Smooth muscle cell (in vitro differentiated cells): ENCODE measurements around the gene FBRS. TPM values are rescaled to one million over a fixed set of nuclear protein-coding genes. Genes with fewer than 3 reads are reported as not detected.

Source experiments
- DNase-seq: peaks from one replicate; lab custom pipeline; 2025; ENCODE audit not compliant: unreplicated experiment; lab: John Stamatoyannopoulos, UW
- H2AFZ ChIP-seq: fragments of 200-600 bp; sonication (generic); 2 replicates; pipeline ENCODE4 v1.6.0; 2016; ENCODE audit warnings: antibody characterized with exemption, low read depth, mild to moderate bottlenecking
- H3F3A ChIP-seq: fragments of 200-600 bp; sonication (generic); 2 replicates; pipeline ENCODE4 v1.6.0; 2017; ENCODE audit warnings: antibody characterized with exemption, low read depth
- H3K27ac ChIP-seq: fragments of 200-600 bp; sonication (generic); 2 replicates; pipeline ENCODE4 v1.5.1; 2016; ENCODE audit warnings: low read depth, mild to moderate bottlenecking
- H3K27me3 ChIP-seq: fragments of 200-600 bp; sonication (generic); 2 replicates; pipeline ENCODE4 v1.6.1; 2016; ENCODE audit warnings: low read depth, mild to moderate bottlenecking
- H3K36me3 ChIP-seq: fragments of 200-600 bp; sonication (generic); 2 replicates; pipeline ENCODE4 v1.5.1; 2016; ENCODE audit warnings: low read depth
- H3K4me1 ChIP-seq: fragments of 200-600 bp; sonication (generic); 2 replicates; pipeline ENCODE4 v1.5.1; 2016; ENCODE audit warnings: low read depth
- H3K4me2 ChIP-seq: fragments of 200-600 bp; sonication (generic); 2 replicates; pipeline ENCODE4 v1.6.0; 2016; ENCODE audit warnings: mild to moderate bottlenecking
- H3K4me3 ChIP-seq: fragments of 200-600 bp; sonication (generic); 2 replicates; pipeline ENCODE4 v1.5.1; 2016; ENCODE audit warnings: mild to moderate bottlenecking
- H3K79me2 ChIP-seq: fragments of 200-600 bp; sonication (generic); 2 replicates; pipeline ENCODE4 v1.6.0; 2016; ENCODE audit warnings: low read depth, mild to moderate bottlenecking
- H3K9ac ChIP-seq: fragments of 200-600 bp; sonication (generic); 2 replicates; pipeline ENCODE4 v1.6.0; 2016; ENCODE audit warnings: low read depth
- H3K9me3 ChIP-seq: fragments of 200-600 bp; sonication (generic); replicated peaks from 2 replicates; pipeline ENCODE4 v1.5.1; 2016; ENCODE audit warnings: low read depth
- H4K20me1 ChIP-seq: fragments of 200-600 bp; sonication (generic); 2 replicates; pipeline ENCODE4 v1.6.0; 2016; ENCODE audit warnings: low read depth
- CTCF ChIP-seq: fragments of 200-600 bp; sonication (generic); IDR thresholded peaks from 2 replicates; pipeline ENCODE4 v1.5.1; 2017; ENCODE audit warnings: borderline replicate concordance, mild to moderate bottlenecking, antibody characterized with exemption; ENCODE audit not compliant: insufficient read depth, poor library complexity, severe bottlenecking
- WGBS: methylation state at CpG from one replicate; pipeline ENCODE4 v1.1.7; 2016; ENCODE audit warnings: low lambda C conversion rate; 5-methylcytosine and 5-hydroxymethylcytosine counted together
- polyA plus RNA-seq: library from polyadenylated mRNA; unstranded; fragments of >200 nt; fragmentation: Nextera tagmentation; extraction: Ambion mirVana; gene quantifications from 2 replicates; pipeline ENCODE4 v1.2.1, GENCODE V29; 2016
- small RNA-seq: library from RNA; depleted of rRNA; stranded (forward); fragments of <200 nt; gene quantifications from one replicate; pipeline ENCODE3, GENCODE V24; 2014
- total RNA-seq: library from RNA; depleted of rRNA; stranded (reverse); fragments of >200 nt; gene quantifications from 2 replicates; pipeline ENCODE4 v1.2.3, GENCODE V29; 2014

Gene FBRS
- total and polyA plus RNA-seq, 2 experiments from 2014 or later, result 18.3 to 21.9 TPM

- Histone ChIP-seq H3K9me3 (no peaks in the 10 kb centered on the region), H3K79me2 (peaks cover 13% of the 10 kb centered on the region), H3K4me3 (no peak overlapping the region), H3K4me2 (peak overlapping the region; percentile 57), H3K4me1 (peaks cover 4% of the 10 kb centered on the region), H3F3A (peaks cover 30% of the 10 kb centered on the region), H4K20me1 (peaks cover 51% of the 10 kb centered on the region), H2AFZ (no peak overlapping the region), H3K36me3 (peaks cover 9% of the 10 kb centered on the region), H3K27ac (peak overlapping the region; percentile 99), H3K9ac (peak overlapping the region; percentile 92), H3K27me3 (no peaks in the 10 kb centered on the region)
- no peak for TF ChIP-seq CTCF
- no peak for DNase-seq
- 33% methylated on average over 17 of the region's 17 CpGs for WGBS
Observed at GRCh38 chr16:30715750-30716445, 57.7 kb downstream of the FBRS start.

DNA sequence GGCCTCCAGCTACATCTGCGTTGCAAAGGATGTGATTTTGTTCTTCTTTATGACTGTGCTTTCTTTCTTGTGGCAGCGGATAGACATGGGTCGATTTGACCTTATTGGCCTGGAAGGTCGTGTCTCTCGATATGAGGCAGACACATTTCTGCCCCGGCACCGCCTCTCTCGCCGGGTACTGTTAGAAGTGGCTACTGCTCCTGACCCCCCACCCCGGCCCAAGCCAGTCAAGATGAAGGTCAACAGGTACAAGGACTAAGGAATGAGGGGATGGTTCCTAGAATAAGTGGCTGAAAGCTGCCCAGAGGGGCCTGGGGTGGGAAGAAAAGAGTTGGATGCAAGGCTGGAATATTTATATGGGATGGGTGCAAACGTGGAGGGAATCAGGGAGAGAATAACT lies 61.9 kb downstream of the FBRS start:
- no peak for TF ChIP-seq CTCF
- WGBS, result 95% methylated on average over 11 of the region's 11 CpGs
- Histone ChIP-seq H2AFZ (no peak overlapping the region), H3K36me3 (peaks cover 18% of the 10 kb centered on the region), H3K4me2 (no peak overlapping the region), H3F3A (peaks cover 11% of the 10 kb centered on the region), H3K9me3 (no peaks in the 10 kb centered on the region), H3K9ac (no peak overlapping the region), H3K79me2 (peaks cover 24% of the 10 kb centered on the region), H3K27ac (no peak overlapping the region), H3K4me1 (peaks cover 4% of the 10 kb centered on the region), H3K27me3 (no peaks in the 10 kb centered on the region), H3K4me3 (no peak overlapping the region), H4K20me1 (peaks cover 57% of the 10 kb centered on the region)
- DNase-seq, result no peak

Small RNA genes within 50 kb of the gene (small RNA-seq; reads per million reads assigned to genes)
- gene AC093249.1 (not detected), gene RNU6-1043P (not detected), gene RNU6-416P (not detected), gene SNORA30 (9.3 reads per million, percentile 77 among the genes with 10 or more reads in this experiment)

Other genes starting within 250 kb of the FBRS start
- 18.4 and 18.6 TPM in 2 replicates for gene DCTPP1, start 228.4 kb upstream of the FBRS start, total RNA-seq
- gene DCTPP1, start 228.4 kb upstream of the FBRS start, polyA plus RNA-seq, result 34.8 and 37.8 TPM in 2 replicates
- 9.2 and 12.1 TPM in 2 replicates for gene SEPHS2, start 212.6 kb upstream of the FBRS start, total RNA-seq
- 26.4 and 30.5 TPM in 2 replicates for gene SEPHS2, start 212.6 kb upstream of the FBRS start, polyA plus RNA-seq
- gene ITGAL, start 185.7 kb upstream of the FBRS start, total RNA-seq, result not detected in 2 replicates
- gene ITGAL, start 185.7 kb upstream of the FBRS start, polyA plus RNA-seq, result not detected in 2 replicates
- gene ZNF768, start 131.9 kb upstream of the FBRS start, total RNA-seq, result 17.8 and 18.6 TPM in 2 replicates
- 15.4 and 17.5 TPM in 2 replicates for gene ZNF768, start 131.9 kb upstream of the FBRS start, polyA plus RNA-seq
- gene ZNF747, start 123.6 kb upstream of the FBRS start, total RNA-seq, result 5.6 and 6.3 TPM in 2 replicates
- 5.7 and 6.9 TPM in 2 replicates for gene ZNF747, start 123.6 kb upstream of the FBRS start, polyA plus RNA-seq
- 1.6 and 5.0 TPM in 2 replicates for gene ZNF764, start 100.1 kb upstream of the FBRS start, total RNA-seq
- 4.0 and 6.5 TPM in 2 replicates for gene ZNF764, start 100.1 kb upstream of the FBRS start, polyA plus RNA-seq
- 6.2 and 6.9 TPM in 2 replicates for gene ZNF688, start 86.7 kb upstream of the FBRS start, total RNA-seq
- 16.4 and 16.8 TPM in 2 replicates for gene ZNF688, start 86.7 kb upstream of the FBRS start, polyA plus RNA-seq
- 8.1 and 12.9 TPM in 2 replicates for gene ZNF785, start 72.7 kb upstream of the FBRS start, total RNA-seq
- 3.8 and 6.8 TPM in 2 replicates for gene ZNF785, start 72.7 kb upstream of the FBRS start, polyA plus RNA-seq
- 9.9 and 10.0 TPM in 2 replicates for gene ZNF689, start 48.0 kb upstream of the FBRS start, total RNA-seq
- gene ZNF689, start 48.0 kb upstream of the FBRS start, polyA plus RNA-seq, result 8.2 and 10.6 TPM in 2 replicates
- gene PRR14, start 7.5 kb upstream of the FBRS start, total RNA-seq, result 7.4 and 22.0 TPM in 2 replicates
- gene PRR14, start 7.5 kb upstream of the FBRS start, polyA plus RNA-seq, result 16.7 and 26.1 TPM in 2 replicates
- gene SRCAP, start 40.7 kb downstream of the FBRS start, total RNA-seq, result 9.0 and 16.2 TPM in 2 replicates
- gene SRCAP, start 40.7 kb downstream of the FBRS start, polyA plus RNA-seq, result 14.5 and 24.9 TPM in 2 replicates
- 24.9 and 35.9 TPM in 2 replicates for gene PHKG2, start 90.0 kb downstream of the FBRS start, total RNA-seq
- gene PHKG2, start 90.0 kb downstream of the FBRS start, polyA plus RNA-seq, result 39.1 and 40.1 TPM in 2 replicates
- 2.2 and 5.2 TPM in 2 replicates for gene CFAP119, start 103.6 kb downstream of the FBRS start, total RNA-seq
- gene CFAP119, start 103.6 kb downstream of the FBRS start, polyA plus RNA-seq, result 3.0 and 3.5 TPM in 2 replicates
- gene RNF40, start 103.9 kb downstream of the FBRS start, total RNA-seq, result 66.1 and 73.0 TPM in 2 replicates
- gene RNF40, start 103.9 kb downstream of the FBRS start, polyA plus RNA-seq, result 92.5 and 107 TPM in 2 replicates
- gene ZNF629, start 128.8 kb downstream of the FBRS start, total RNA-seq, result 11.2 and 11.6 TPM in 2 replicates
- gene ZNF629, start 128.8 kb downstream of the FBRS start, polyA plus RNA-seq, result 13.0 and 13.4 TPM in 2 replicates
- gene BCL7C, start 235.6 kb downstream of the FBRS start, total RNA-seq, result 27.8 and 34.2 TPM in 2 replicates
- gene BCL7C, start 235.6 kb downstream of the FBRS start, polyA plus RNA-seq, result 68.1 and 76.1 TPM in 2 replicates
- 0.76 and 1.7 TPM in 2 replicates for gene CTF1, start 238.2 kb downstream of the FBRS start, total RNA-seq
- gene CTF1, start 238.2 kb downstream of the FBRS start, polyA plus RNA-seq, result 8.1 and 8.2 TPM in 2 replicates